ENCODE data around the gene CLIP1.

- no peak for TF ChIP-seq CTCF (IDR thresholded peaks at IDR 0.05)
- no peak for TF ChIP-seq POLR2A (IDR thresholded peaks at IDR 0.05)
- no peak for TF ChIP-seq EP300 (IDR thresholded peaks at IDR 0.05)
Measured at GRCh38 chr12:122385171-122386016, 37.1 kb downstream of the CLIP1 start.

All from sigmoid colon (tissue), 4 donors.